Ovary (tissue), 9 donors: ENCODE measurements around the gene POLH. TPM values are rescaled to one million over a fixed set of nuclear protein-coding genes. Genes with fewer than 3 reads are reported as not detected.
"Not testable (repeated sequence)": the region's sequence is repeated elsewhere in the genome, so short reads cannot be mapped to it uniquely, and the experiment has no call there.

Experiments
- DNase-seq, 5 donors: peaks; one replicate each; pipeline ENCODE4 v3.0.0-alpha.2; 2019 to 2020
- H3K27ac ChIP-seq, 2 donors: fragments of 200-600 bp; one replicate each; pipeline versions ENCODE4 v1.5.1 to v1.8.0; 2019 to 2022
- H3K27me3 ChIP-seq: fragments of 200-600 bp; one replicate; pipeline ENCODE4 v1.8.0; 2022
- H3K36me3 ChIP-seq: fragments of 200-600 bp; sonication (generic); one replicate; pipeline ENCODE4 v1.5.1; 2019
- H3K4me1 ChIP-seq: one replicate; pipeline ENCODE4 v1.8.1; 2013; ENCODE audit warnings: mild to moderate bottlenecking, moderate library complexity; ENCODE audit not compliant: insufficient read depth
- H3K4me3 ChIP-seq: fragments of 200-600 bp; sonication (generic); one replicate; pipeline ENCODE4 v1.5.1; 2017
- H3K9me3 ChIP-seq, 2 donors: fragments of 200-600 bp in 1 of 2; sonication (generic) in 1 of 2; one replicate each; pipeline versions ENCODE4 v1.5.1 to v1.8.1; 2013 to 2019; ENCODE audit warnings: mild to moderate bottlenecking in 1 of 2, moderate library complexity in 1 of 2
- CTCF ChIP-seq, 3 donors: fragments of 450-650 bp in 2 of 3; fragments of 200-600 bp in 1 of 3; IDR thresholded peaks; one replicate each; pipeline versions ENCODE4 v1.5.1 to v1.8.0; 2016 to 2022; ENCODE audit warnings: antibody characterized with exemption in 3 of 3, mild to moderate bottlenecking in 1 of 3
- EP300 ChIP-seq: sonication (generic); formaldehyde crosslinking; IDR thresholded peaks from one replicate; pipeline ENCODE4 v1.6.1; 2017; ENCODE audit warnings: antibody characterized with exemption
- POLR2A ChIP-seq: fragments of 450-650 bp; IDR thresholded peaks from one replicate; pipeline ENCODE4 v1.6.1; 2017; ENCODE audit warnings: antibody characterized with exemption, mild to moderate bottlenecking, moderate library complexity
- WGBS, 3 donors: extraction: QIAGEN DNeasy Blood & Tissue Kit in 1 of 3; methylation state at CpG; one replicate each; pipeline versions ENCODE4 v1.1.5 to v1.1.7; 2013 to 2017; 5-methylcytosine and 5-hydroxymethylcytosine counted together
- intact Hi-C, 4 donors: fragments of 100-400 bp; cut with DNase I; formaldehyde crosslinking; loops; one replicate each; pipeline versions ENCODE4 v1.11.0 to v1.15.1; 2022 to 2023
- polyA plus RNA-seq, 2 donors: library from polyadenylated mRNA; stranded (reverse); fragments of 200-250 nt in 1 of 2; fragments of 350-450 nt in 1 of 2; fragmentation: Illumina TruSeq in 1 of 2; extraction: RNeasy Lipid Tissue Mini Kit (QIAGEN cat#74804) in 1 of 2; gene quantifications; one replicate each; pipeline ENCODE4 v1.2.3, GENCODE V29; 2013 to 2014
- total RNA-seq, 7 donors: library from RNA; depleted of rRNA in 2 of 7; stranded (reverse); fragments of >200 nt in 2 of 7; fragmentation: NEBNext Ultra II Directional in 3 of 7; extraction: Animal tissue kit (Norgen Biotek cat#: 25700) in 3 of 7; gene quantifications; one replicate each; pipeline versions ENCODE4 v1.1.0 to v1.2.4, GENCODE V29; 2016 to 2023
- donor health status: DM: no; HTN: no; CAD: no; lungs with moderate emphysema.
- donor health status: DM: no; HTN: no; CAD: no.
- donor health status: Bipolar disorder and iron deficiency.
- donor health status: DM: yes; HTN: yes; CAD: no.
- donor health status: DM: no; HTN: no; CAD: no.
- donor health status: DM: yes; HTN: yes; CAD: no.

Gene POLH
- total and polyA plus RNA-seq, 9 donors: 4.6 to 15.5 (median 8.6) TPM

GRCh38 chr6:43629505-43630300 lies 53.7 kb downstream of the POLH start:
- Histone ChIP-seq H3K4me1 (peaks cover 6% of the 10 kb centered on the region), H3K9me3 (no peaks in the 10 kb centered on the region), H3K27me3 (no peaks in the 10 kb centered on the region), H3K27ac (peak overlapping the region; percentile 80 to 84), H3K36me3 (no peaks in the 10 kb centered on the region), H3K4me3 (peak overlapping the region; percentile 100)
- DNase-seq: peak; percentile 93 to 97 (median 95)
- intact Hi-C loops: no loop called here
- WGBS, 3 donors: 0% methylated on average over 41 of the region's 41 CpGs
- TF ChIP-seq POLR2A: peak; percentile 60
- TF ChIP-seq EP300: no peak

DNA sequence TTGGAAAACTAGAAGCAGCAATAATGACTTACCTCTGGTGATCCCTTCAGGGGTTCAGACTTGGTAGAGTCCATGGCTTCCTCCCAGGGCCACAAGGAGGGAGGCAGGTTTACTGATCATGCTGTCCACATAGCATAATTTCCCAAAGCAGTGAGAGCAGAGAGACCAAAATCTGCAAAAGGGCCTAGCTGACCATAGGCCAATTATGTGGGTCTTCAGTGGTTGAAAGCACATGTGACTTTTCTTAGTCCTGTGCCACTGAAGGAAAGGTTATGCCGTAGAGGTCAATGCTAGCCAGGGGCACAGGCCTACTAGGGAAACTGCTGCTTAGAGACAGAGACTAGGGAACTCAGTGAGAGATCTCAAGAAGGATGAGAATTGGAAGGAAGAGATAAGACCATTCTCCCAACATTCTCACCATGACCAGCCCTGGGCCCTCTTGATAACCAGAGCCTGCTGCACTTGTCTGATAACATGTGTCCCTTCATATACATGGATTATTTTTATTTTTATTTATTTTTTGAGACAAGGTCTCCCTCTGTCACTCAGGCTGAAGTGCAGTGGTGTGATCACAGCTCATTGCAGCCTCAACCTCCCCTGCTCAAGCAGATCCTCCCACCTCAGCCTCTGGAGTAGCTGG lies 55.1 kb downstream of the POLH start:
- TF ChIP-seq POLR2A (no peak), EP300 (no peak), CTCF (IDR thresholded peaks at IDR 0.05) (no peak)
- Histone ChIP-seq H3K27me3 (no peaks in the 10 kb centered on the region), H3K4me3 (no peak overlapping the region), H3K9me3 (no peaks in the 10 kb centered on the region), H3K36me3 (no peaks in the 10 kb centered on the region), H3K27ac (no peak overlapping the region), H3K4me1 (peaks cover 6% of the 10 kb centered on the region)
- intact Hi-C loops: no loop called here
- 91 to 96% (median 92%) methylated on average over 1 of the region's 1 CpG for WGBS, 3 donors
- peak in 1 of 5 donors; percentile 25 for DNase-seq

DNA sequence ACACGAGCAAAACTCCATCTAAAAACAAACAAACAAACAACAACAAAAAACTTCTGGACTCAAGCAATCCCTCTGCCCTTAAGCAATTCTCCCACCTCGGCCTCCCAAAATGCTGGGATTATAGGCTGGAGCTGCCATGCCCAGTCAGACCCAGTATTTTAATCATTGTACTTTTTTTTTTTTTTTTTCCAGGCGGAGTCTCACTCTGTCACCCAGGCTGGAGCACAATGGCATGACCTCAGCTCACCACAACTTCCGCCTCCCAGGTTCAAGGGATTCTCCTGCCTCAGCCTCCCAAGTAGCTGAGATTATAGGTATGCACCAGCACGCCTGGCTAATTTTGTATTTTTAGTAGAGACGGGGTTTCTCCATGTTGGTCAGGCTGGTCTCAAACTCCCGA lies 57.0 kb downstream of the POLH start:
- H3K27me3 ChIP-seq, H3K4me1 ChIP-seq, H3K27ac ChIP-seq, H3K36me3 ChIP-seq, H3K9me3 ChIP-seq, intact Hi-C loops, H3K4me3 ChIP-seq: not testable (repeated sequence)
- 90 to 91% (median 91%) methylated on average over 7 of the region's 7 CpGs for WGBS, 3 donors
- peak in 1 of 5 donors; percentile 15 for DNase-seq

- H3K9me3 ChIP-seq: no peaks in the 10 kb centered on the region
- H3K4me3 ChIP-seq: no peak overlapping the region
- peaks cover 4% of the 10 kb centered on the region for H3K4me1 ChIP-seq
- no peak for DNase-seq
- intact Hi-C loops: no loop called here
- 59 to 62% (median 60%) methylated on average over 9 of the region's 9 CpGs for WGBS, 3 donors
- H3K36me3 ChIP-seq: no peaks in the 10 kb centered on the region
- H3K27me3 ChIP-seq: no peaks in the 10 kb centered on the region
- no peak overlapping the region for H3K27ac ChIP-seq
- TF ChIP-seq CTCF (IDR thresholded peaks at IDR 0.05): no peak
- TF ChIP-seq POLR2A: no peak
- TF ChIP-seq EP300: no peak
Measured at GRCh38 chr6:43634702-43635303, 58.8 kb downstream of the POLH start.

- Histone ChIP-seq H3K27me3 (no peaks in the 10 kb centered on the region), H3K9me3 (no peaks in the 10 kb centered on the region), H3K27ac (peak within 1 kb of the TSS; percentile 23 to 56), H3K4me1 (peaks cover 4% of the 10 kb centered on the region), H3K4me3 (peak within 1 kb of the TSS; percentile 62), H3K36me3 (no peaks in the 10 kb centered on the region)
- TF ChIP-seq POLR2A (peak; percentile 35), EP300 (no peak)
- 2 to 3% (median 2%) methylated on average over 46 to 48 of the region's 48 CpGs for WGBS, 3 donors
- peak; percentile 75 to 88 (median 78) for DNase-seq
- intact Hi-C loops: no loop called here
Measured at GRCh38 chr6:43635387-43636307, 59.7 kb downstream of the POLH start, which contains the start of gene MAD2L1BP. Gene MAD2L1BP, plus strand, starts transcription at chr6:43635840. Its CDS starts 36 bp downstream, at chr6:43635876.
